CD4-positive, alpha-beta T cell treated with Interleukin-15 for 1 hour (primary cell): ENCODE results near the gene ABCB10.
"Not testable (repeated sequence)": the region's sequence is repeated elsewhere in the genome, so short reads cannot be mapped to it uniquely, and the experiment has no call there.

ENCODE experiments used
- DNase-seq: peaks from one replicate; pipeline ENCODE4 v3.0.0-alpha.2; 2020

ABCB10 gene

DNA sequence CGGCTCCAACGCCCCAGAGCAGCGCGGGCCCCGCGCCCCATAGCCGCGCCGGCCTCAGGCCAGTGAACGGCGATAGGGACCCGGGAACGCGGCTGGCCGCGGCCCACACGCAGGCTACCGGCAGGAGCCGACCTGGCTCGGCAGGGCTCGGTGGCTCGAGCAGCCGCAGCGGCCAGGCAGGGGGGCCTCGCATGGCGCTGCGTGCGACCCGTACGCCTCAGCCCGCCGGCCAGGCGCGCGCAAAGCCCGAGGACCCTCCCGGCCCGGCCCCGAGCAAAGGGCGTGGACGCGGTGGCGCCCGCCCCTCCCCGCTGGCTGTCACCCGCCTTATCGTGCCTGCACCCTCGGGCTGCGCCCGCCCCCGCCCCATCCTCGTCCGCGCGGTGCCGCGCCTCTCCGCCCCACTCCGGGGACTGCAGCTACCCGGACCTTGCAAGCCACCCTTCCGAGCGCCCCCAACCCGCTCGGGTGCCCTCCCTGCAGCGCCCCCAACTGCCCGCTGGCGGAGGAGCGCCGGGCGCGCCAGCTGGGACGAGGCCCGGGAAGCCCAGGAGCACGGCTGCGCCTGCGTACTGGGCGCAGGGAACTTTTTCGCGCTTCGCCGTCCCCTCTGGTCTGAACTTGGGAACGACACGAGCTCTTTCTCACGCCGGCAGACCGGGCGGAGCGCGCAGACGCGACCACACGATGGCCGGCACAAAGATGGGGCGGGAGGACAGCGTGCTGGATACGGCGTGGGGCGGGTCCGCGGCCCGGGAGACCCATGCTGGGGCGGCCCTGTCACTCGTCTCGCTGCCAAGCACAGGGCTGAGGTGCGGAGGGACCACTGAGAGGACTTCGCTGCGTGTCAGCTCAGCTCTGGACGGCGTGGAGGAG lies at the start of gene ABCB10:
TSS of gene ABCB10 (minus strand) at position 248 of the 876 bp plus-strand sequence. CDS start at position 193, 55 bp downstream.
- DNase-seq, result peak; percentile 93

DNA sequence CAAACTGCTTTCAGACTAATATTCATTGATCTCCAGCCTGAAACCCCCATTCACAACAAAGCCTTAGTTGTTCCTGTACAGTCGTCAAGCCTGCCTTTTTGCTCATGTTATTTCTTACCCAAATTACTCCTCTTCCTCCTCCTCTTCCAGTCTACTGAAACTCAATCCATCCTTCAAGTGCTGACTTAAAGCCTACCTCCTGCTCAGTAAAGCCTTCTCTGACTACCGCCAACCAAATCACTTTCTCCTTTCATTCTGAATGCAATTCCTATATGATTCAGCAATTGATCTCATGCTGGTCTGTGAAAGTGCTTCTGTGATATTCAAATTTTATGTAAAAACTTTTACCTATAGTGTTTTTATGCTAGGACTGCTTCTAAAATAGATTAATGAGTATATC lies 48.9 kb upstream of the ABCB10 start:
- no peak for DNase-seq

DNA sequence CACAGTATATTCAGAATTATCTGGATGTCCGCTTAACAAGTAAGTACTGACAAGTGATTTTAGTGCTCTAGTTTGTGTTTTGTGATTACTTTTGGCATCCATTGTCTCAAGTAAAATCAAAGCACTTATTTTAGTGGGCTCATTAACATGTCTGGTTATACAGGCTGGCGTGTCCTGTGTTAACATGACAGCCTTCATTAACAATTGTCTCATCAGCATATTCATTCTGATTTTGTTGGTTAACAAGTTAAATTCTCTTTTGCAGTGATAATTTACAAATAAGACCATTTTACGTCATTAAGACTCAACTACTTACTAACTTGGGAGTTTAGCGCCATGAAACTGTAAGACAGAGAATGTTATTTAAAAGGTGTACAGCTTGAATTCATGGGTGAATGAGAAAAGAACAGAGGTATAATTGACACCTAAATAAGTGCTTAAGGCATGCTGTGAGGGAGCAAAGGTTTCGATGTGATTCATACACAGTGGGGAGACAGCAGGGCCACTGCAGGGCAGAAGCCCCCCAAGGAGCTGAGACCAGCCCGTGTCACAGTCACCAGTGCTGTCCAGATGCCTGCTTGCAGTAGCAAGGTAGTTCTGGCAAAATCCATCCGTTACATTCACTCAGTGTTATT lies 45.0 kb upstream of the ABCB10 start:
- DNase-seq, result no peak

DNA sequence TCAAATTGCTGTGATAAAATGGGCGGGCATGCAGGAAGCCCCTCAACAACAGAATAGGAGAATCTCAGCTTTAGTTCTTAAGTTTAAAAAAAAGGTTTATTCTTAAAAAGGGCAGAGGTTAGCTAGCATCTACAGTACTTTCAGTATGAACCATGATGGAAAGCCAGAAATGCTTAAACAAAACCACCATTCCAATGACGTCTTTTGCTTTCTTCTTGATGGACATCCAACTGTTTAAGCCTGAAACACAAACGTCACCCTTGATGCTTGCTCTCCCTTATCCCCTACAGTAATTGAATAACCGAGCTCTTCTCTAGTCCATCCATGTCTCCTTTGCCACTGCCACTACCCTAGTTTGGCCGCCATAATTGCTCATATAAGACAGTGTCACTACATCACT lies 41.7 kb upstream of the ABCB10 start:
- no peak for DNase-seq

DNA sequence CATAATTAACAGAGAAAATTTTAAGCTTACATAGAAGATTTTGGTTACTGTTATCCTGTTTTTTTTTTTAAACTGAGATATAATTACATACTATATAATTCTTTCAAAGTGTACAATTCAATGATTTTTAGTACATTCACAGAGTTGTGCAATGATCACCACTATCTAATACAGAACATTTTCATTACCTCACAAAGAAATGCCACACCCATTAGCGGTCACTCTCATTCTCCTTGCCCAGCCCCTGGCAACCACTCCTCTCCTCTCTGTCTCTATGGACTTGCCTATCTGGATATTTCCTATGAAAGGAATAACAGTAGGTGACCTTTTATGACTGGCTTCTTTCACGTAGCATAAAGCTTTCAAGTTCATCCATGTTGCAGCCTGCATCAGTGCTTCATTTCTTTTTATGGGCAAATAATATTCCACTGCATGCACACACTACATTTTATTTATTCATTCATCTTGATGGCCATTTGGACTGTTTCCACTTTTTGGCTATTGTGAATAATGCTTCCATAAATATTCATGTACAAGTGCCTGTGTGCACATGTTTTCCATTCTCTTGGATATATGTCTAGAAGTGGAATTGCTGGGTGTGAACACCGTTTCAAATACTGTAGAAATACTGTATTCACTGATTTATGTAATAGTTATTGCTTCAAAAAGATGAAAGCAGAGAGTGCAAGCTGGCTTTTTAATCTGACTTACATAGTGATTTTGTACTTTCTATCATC lies 40.9 kb upstream of the ABCB10 start:
- no peak for DNase-seq

DNA sequence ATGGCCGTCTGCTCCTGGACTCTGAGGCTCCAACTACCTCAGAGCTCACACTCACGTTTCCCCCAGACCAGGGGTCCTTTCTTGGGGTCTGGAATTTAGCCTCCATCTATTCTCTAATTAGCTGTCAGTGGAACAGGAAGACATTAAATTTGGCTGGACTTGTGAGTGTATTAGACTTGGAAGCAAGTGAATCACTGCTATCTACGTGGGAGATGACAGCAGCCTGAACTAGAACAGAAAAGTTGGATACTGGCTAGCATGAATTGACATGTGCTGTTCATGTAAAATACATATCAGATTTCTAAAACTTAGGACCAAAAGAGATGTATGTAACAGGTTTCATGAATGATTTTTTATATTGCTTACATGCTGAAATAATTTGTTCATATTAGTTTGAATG lies 39.4 kb upstream of the ABCB10 start:
- DNase-seq, result no peak

DNA sequence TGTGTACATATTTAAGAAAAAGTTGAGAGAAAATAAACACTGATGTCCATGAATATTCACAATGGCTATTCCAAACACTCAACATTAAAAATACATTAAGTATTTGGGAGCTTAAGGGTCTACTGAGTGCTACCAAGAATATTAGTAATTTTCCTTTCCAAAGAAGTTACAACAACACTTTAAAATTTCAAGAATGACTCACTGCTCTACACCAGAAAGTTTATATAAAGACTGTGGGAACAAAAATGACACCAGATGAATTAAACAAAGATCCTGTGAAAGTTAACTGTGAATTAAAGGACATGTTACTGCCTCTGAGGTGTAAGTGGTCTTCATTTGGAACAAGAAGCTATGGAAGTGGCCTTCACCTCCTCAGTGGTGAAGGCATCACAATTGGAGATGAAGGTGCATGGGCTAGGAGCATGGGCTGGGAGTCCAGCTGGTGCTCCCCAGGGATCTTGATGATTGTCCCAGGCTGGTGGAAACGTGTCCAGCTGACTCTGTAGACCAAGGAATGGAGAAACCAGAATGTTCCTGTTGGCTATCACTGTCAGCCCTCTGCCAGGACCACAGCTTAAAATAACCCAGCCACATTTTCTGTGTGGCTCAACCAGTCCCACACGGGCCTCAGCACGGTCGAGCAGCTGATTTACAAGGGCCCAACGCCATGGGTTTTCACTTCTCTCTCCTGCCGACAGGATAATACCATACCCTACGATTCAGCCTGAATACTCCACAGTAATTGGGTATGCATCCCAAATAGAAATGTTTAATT lies 38.6 kb upstream of the ABCB10 start:
- no peak for DNase-seq

DNA sequence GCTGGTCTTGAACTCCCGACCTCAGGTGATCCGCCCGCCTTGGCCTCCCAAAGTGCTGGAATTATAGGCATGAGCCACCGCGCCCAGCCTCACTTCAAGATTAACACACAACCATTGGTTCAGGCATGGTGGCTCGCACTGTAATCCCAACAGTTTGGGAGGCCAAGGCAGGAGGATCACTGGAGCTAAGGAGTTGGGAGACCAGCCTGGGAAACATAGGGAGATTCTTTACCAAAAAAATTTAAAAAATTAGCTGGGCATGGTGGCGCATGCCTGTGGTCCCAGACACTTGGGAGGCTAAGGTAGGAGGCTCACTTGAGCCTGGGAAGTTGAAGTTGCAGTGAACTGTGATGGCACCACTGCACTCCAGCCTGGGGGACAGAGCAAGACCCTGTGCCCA lies 37.4 kb upstream of the ABCB10 start:
- DNase-seq, result not testable (repeated sequence)

DNA sequence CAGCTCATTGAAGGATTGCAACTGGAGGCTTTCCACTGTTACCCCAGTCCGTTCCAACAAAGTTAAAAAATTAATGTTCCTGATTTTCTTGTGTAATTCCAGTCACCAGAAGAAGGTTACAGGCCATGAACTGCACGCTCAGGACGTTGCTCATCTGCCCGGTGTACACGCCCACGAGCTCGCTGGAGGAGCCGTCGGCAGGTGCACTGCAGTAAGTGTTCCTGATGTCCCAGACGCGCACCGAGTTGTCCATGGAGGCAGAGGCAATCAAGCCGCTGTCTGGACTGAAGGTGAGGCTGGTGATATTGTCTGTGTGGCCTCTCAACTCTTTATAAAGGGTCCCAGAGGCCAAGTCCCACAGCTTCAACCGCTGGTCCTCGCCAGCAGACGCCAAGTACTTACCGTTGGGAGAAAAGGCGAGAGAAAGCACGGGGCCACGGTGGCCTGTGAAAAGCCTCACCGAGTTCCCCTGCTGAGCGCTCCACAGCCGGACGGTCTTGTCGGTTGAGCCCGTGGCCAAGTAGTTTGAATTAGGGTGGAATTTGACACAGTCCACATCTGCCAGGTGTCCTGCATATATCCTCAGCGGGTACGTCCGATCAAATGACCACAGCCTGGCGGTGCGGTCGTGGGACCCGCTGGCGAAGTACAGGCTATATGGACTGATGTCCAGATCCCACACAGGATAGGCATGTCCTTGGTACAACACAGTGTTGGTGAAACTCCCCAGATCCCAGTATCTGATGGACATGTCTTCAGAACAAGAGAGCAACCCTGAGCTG lies 35.9 kb upstream of the ABCB10 start:
- DNase-seq, result no peak

DNA sequence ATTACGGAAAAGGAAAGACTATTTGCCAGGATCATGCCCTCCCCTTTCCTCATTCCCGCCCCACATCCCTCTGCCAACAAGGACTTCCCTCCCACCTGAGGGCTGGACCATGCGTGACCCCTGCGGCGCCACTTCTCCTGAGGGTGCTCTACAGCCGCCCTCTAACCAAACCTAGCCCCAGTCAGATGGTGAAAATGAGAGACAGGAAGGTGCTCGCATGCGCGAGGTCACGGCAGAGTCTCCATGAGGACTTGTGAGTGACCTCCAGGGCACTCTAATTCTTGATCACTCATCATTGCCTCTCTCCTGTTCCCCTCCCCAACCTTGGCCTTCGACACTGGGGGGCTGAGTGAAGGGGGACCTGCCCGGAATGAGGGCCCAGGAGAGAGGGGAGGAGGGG lies 35.3 kb upstream of the ABCB10 start:
- no peak for DNase-seq

DNA sequence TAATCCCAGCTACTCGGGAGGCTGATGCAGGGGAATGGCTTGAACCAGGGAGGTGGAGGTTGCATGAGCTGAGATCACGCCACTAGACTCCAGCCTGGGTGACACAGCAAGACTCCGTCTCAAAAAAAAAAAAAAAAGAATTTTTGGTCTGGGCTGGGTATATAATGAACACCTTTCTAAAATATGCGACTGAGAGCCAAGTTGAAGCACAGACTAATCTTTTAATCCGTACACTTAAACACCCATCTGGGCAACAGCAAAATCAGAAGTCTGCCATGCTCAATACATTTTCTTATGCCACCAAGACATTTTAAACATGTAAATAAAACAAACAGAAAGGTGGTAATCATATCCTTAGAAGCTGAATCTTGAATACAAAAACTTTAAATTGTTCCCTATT lies 31.6 kb upstream of the ABCB10 start:
- no peak for DNase-seq

DNA sequence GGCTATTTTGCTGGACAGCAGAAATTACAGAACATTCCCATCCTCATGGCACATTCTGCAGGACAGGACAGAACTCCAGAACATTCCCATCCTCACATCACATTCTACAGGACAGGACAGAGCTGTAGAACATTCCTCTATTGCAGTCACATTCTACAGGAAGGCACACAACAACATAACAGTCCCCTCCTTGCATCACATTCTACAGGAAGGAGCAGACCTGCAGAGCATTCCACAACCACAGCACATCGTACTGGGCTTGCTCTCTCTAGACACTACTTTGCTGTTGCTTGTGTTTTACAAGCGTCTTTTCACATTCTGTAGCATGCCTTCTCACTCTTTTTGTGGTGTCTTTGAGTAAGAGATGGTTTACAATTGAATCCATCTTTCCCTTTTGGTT lies 26.8 kb upstream of the ABCB10 start:
- no peak for DNase-seq

DNA sequence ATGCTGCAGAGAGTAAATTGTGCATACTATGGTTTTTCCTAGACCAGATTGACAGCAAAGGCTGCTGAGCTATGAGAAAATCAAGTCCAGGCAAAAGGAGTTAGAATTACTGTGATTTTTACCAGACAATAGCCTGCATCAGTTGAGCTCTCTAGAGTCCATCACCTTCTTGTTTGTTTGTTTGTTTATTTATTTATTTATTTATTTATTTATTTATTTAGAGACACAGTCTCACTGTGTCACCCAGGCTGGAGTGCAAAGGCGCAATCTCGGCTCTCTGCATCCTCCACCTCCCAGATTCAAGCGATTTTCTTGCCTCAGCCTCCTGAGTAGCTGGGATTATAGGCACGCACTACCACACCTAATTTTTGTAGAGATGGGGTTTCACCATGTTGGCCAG lies 24.2 kb upstream of the ABCB10 start:
- DNase-seq, result no peak

DNA sequence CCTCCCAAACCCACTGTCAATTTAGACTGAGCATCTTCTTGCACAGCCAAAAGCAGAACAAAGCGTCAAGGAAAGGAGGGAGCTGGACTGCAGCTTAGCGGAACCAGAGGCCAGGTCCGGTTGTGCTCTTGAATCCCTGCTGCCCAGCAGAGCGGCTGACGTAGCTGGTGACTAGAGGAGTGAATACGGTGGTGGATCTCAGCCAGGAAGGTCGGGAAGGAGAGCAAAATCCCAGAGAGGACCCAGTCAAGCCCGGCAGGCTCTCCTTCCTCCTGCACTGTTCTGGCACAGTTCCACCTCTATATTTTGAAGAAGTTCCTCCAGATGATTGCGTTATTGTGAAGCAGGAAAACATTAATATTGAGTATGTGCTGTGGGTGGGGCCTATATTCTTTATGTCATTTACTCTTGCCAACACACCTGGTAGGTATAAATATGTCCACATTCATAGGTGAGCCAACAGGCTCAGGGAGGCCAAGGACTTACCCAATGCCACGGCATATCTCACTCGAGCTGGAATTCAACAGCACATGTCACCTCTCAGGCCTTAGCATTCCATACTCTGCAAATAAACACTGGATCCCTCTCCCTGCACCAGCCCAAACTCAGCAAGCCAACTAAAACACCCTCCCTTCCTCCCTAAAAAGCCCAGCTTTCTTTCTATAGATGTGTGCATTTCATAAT lies 23.6 kb upstream of the ABCB10 start:
- DNase-seq, result no peak

DNA sequence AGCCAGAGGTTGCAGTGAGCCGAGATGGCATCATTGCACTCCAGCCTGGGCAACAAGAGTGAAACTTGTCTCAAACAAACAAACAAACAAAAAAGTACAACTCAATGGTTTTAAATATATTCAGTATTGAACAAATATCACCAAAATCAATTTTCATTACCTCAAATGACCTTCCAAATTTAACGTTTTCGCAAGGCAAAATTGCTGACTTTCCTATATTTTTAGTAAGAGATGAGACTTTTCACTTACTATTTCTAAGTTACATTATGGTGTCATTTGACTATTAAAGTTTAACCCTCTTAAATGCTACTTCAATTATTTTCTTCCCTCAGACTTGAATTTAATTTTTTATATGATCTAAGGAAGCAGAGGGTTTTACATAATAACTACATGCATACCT lies 23.0 kb upstream of the ABCB10 start:
- no peak for DNase-seq

DNA sequence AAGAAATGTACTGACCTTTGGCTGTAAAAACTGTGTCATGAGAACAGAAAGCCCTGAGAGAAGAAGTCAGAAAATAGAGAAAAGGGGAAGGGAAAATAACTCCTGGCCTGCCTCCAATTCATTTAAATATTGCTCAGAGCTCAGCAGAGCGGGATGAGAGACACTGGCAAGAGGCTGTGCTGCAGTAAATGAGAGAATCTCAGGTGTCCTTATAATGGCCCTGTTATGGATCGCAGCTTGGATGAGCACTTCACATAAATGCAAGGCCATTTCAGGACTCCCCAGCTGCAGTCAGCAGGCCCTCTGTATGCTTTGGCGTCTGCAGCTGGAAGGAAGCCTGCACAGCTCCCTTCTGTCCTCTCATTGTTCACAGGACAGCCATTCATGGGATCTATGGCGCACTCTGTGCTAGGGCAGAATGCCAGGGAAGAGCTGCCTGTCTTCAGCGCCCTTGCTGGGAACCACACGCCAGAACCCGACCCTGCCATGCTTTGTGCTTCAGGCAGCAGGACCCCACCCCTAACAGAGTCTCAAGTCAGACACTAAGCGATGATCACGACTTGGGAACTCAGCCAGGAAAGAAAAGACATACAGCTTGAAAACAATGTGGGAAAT lies 20.7 kb upstream of the ABCB10 start:
- no peak for DNase-seq

DNA sequence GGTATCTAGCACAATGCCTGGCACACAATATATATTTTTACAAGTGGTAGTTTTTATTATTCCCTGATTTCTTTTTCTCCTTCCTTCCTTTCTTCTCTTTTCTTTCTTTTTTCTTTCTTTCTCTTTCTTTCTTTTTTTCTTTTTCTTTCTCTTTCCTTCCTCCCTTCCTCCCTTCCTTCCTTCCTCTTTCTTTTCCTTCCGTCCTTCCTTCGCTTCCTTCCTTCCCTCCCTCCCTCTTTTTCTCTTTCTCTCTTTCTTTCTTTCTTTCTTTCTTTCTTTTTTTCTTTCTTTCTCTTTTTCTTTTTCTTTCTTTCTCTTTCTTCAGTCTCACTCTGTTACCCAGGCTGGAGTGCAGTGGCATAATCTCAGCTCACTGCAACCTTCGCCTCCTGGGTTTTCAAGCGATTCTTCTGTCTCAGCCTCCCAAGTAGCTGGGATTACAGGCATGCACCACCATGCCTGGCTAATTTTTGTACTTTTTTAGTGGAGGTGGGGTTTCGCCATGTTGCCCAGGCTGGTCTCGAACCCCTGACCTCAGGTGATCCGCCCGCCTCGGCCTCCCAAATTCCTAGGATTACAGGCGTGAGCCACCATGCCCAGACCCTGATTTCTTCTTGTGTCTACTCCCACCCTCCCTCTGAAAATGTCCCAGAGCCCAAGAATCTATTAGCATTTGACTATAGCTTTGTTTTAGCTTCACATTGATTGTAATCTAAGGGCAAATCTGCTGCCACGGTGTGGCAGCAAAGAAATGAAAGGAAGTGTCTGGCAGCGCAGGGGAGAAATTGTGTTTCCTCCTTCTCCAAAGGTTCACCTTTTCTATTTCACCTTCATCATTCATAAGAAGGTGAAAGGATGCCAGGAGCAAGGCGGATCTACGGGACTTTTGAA lies 19.9 kb upstream of the ABCB10 start:
- DNase-seq, result no peak

DNA sequence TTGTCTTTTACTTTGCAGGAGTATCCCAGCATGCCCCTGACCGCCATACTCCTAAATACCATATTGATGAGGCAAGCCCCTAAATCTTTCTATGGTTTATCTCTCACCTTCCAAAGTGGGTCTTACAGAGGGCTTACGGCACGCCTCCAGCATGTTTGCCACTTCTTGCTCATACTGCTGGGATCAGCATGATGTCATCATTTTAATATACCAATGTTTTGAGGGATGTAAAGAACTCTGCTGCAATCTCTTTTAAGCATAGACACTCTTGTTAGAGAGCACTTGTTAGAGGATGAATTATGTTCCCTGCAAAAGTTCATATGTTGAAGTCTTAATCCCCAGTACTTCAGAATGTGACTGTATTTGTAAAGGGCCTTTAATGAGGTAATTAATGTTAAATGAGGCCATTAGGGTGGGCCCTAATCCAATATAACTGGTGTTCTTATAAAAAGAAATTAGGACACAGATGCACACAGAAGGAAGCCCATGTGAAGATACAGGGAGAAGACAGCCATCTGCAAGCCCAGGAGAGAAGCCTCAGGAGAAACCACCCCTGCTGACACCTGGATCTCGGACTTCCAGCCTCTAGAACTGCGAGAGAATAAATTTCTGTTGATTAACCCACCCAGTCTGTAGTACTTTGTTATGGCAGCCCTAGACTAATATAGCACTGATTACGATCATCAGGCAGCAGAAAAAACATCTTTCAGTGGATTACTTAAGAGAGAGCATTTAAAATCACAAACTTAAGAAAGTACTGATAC lies 16.4 kb upstream of the ABCB10 start:
- no peak for DNase-seq

DNA sequence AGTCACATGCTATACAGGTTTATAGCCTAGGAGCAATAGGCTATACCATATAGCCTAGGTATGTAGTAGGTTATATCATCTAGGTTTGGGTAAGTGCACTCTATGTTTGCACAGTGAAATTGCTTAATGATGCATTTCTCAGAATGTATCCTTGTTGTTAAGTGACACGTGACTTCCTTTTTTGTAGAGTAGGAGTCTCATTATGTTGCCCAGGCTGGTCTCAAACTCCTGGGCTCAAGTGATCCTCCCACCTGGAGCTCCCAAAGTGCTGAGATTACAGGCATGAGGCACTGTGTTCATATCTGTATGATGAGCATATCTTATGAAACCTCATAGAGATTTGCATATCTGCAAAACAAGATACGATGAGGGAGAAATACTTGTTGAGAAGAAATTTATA lies 13.8 kb upstream of the ABCB10 start:
- DNase-seq, result no peak
